ENCODE results near the gene TRIP10.

- TF ChIP-seq CTCF (IDR thresholded peaks at IDR 0.05) (no peak), POLR2AphosphoS5 (IDR thresholded peaks at IDR 0.05) (peak in 2 of 3 donors; percentile 8 to 44), POLR2A (IDR thresholded peaks at IDR 0.05) (no peak)
Measured at GRCh38 chr19:6767081-6767356, 27.5 kb downstream of the TRIP10 start.
